Endometrium (tissue), 2 donors: ENCODE measurements around the gene LCN10.

Source experiments
- FAIRE-seq: peaks from 2 replicates; lab custom pipeline; 2012; peaks lifted over from hg19 to GRCh38; lab: Jason Lieb, UNC
- donor health status: control.
- donor health status: control.

LCN10 gene

GRCh38 chr9:136754626-136755301, 12.0 kb upstream of the LCN10 start:
- no peak for FAIRE-seq

GRCh38 chr9:136754059-136754572, 11.4 kb upstream of the LCN10 start:
- FAIRE-seq = no peak

GRCh38 chr9:136753371-136754058, 10.8 kb upstream of the LCN10 start:
- no peak for FAIRE-seq

GRCh38 chr9:136751814-136752213, 9.1 kb upstream of the LCN10 start:
- FAIRE-seq = no peak

- no peak for FAIRE-seq
Measured at GRCh38 chr9:136751244-136751643, 8.5 kb upstream of the LCN10 start.

- no peak for FAIRE-seq
Measured at GRCh38 chr9:136750526-136750925, 7.8 kb upstream of the LCN10 start.

GRCh38 chr9:136748666-136749611, 6.2 kb upstream of the LCN10 start:
- no peak for FAIRE-seq

GRCh38 chr9:136748201-136748600, 5.5 kb upstream of the LCN10 start, which contains the start of gene LCN6:
LCN6 (minus strand) TSS chr9:136748525; CDS start chr9:136748483, 42 bp downstream.
- no peak for FAIRE-seq

GRCh38 chr9:136747161-136748060, 4.7 kb upstream of the LCN10 start:
- no peak for FAIRE-seq

GRCh38 chr9:136746621-136747020, 3.9 kb upstream of the LCN10 start:
- FAIRE-seq = no peak

- FAIRE-seq = no peak
Measured at GRCh38 chr9:136746155-136746490, 3.4 kb upstream of the LCN10 start.

- no peak for FAIRE-seq
Measured at GRCh38 chr9:136745389-136746154, 2.8 kb upstream of the LCN10 start.

GRCh38 chr9:136744773-136745172, 2.0 kb upstream of the LCN10 start:
- FAIRE-seq = no peak

- FAIRE-seq = no peak
Measured at GRCh38 chr9:136743639-136744211, 985 bp upstream of the LCN10 start.

- FAIRE-seq = no peak
Measured at GRCh38 chr9:136741883-136742571, 713 bp downstream of the LCN10 start.

GRCh38 chr9:136740971-136741882, 1.5 kb downstream of the LCN10 start:
- FAIRE-seq = no peak

GRCh38 chr9:136740491-136740890, 2.2 kb downstream of the LCN10 start:
- FAIRE-seq = no peak

- FAIRE-seq = no peak
Measured at GRCh38 chr9:136740069-136740468, 2.7 kb downstream of the LCN10 start.

- no peak for FAIRE-seq
Measured at GRCh38 chr9:136739509-136739908, 3.2 kb downstream of the LCN10 start.
